GM21576 (cell line): Measurements from ENCODE around the gene CTDSPL.
"Not testable (repeated sequence)": the region's sequence is repeated elsewhere in the genome, so short reads cannot be mapped to it uniquely, and the experiment has no call there.

ENCODE experiments used
- ATAC-seq: cut with Tn5 transposase; IDR thresholded peaks from one replicate; pipeline ENCODE4 v1.9.1; 2021; ENCODE audit warnings: mild to moderate bottlenecking, moderate library complexity; ENCODE audit not compliant: unreplicated experiment

Gene CTDSPL

GRCh38 chr3:38030126-38031021 is 168.7 kb downstream of the CTDSPL start:
- ATAC-seq = no peak

GRCh38 chr3:38031022-38031994 is 169.6 kb downstream of the CTDSPL start:
- no peak for ATAC-seq

DNA sequence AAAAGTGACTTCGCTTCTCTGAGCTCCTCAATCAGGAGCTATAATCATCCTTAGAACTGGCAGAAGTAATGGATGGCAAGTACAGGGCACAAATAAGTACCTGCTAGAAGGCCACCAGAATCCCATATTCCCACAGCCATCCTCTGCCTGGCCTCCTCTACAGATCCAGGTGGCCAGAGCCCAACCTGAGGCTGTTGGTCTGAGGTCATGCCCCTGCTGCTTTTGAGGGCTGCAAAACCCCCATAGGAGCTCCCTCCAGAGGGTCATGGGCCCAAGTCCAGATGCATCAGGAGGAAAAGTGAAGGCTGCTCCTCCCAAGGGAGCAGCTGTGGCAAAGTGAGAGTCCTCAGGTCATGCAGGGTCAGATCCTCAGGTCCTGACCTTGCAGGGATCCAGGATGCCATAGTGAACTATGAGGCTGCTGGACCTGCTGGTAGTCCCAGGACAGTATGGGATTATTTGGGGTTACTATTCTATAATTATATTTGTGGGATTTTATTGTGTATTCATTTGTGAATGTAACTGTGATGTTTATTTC is 170.7 kb downstream of the CTDSPL start:
- ATAC-seq = no peak

GRCh38 chr3:38033586-38033985 is 171.9 kb downstream of the CTDSPL start:
- not testable (repeated sequence) for ATAC-seq
